Measurements from ENCODE around the gene LIN7A. TPM values are rescaled to one million over a fixed set of nuclear protein-coding genes. Genes with fewer than 3 reads are reported as not detected.

The LIN7A gene
- total RNA-seq, 4 donors from 2014 or later = 7.4 to 31.0 (median 9.0) TPM

GRCh38 chr12:80925983-80926382 lies 11.8 kb downstream of the LIN7A start:
- in situ Hi-C loops (cut with MboI; ENCODE audit: low pct_ligation_motif_present in 1 of 4, low pct_unique_long_range_greater_than_20kb in 1 of 4, low sequenced_read_pairs in 3 of 4) = no loop called here
- no peaks in the 10 kb centered on the region for H3K4me1 ChIP-seq
- no peaks in the 10 kb centered on the region for H3K27me3 ChIP-seq
- H3K9me3 ChIP-seq = no peaks in the 10 kb centered on the region
- TF ChIP-seq CTCF (IDR thresholded peaks at IDR 0.05) = no peak
- no peak for TF ChIP-seq EP300 (IDR thresholded peaks at IDR 0.05; ENCODE audit: low read depth)
- no peak for TF ChIP-seq POLR2AphosphoS5 (IDR thresholded peaks at IDR 0.05)
- no peak for TF ChIP-seq POLR2A (IDR thresholded peaks at IDR 0.05)
- no peak overlapping the region for H3K4me3 ChIP-seq
- no peak overlapping the region for H3K27ac ChIP-seq
- H3K36me3 ChIP-seq = no peaks in the 10 kb centered on the region
- DNase-seq = no peak
- intact Hi-C loops (cut with DNase I; ENCODE audit: low total_unique reads) = no loop called here
- WGBS, 2 donors (ENCODE audit: low coverage in 1 of 2) = 33 to 35% methylated on average over 1 of the region's 1 CpG

DNA sequence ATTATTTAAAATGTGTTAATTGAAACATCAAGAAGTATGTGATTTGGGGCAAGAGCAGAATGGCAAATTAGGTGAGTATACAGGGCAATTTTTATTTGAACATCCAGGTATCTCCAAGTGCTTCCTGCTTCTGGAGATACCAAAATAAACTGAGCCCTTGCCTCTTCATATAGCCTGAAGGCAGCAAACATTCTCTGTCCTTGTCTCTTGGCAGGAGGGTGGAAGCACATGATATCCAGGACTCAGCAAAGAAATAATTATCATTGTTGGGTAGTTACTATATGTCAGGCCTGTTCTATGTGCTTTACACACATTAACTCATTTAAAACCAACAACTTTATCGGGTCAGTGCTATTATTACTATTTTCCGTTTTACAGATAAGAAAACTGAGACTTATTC lies 12.5 kb downstream of the LIN7A start:
- Histone ChIP-seq H3K36me3 (no peaks in the 10 kb centered on the region), H3K27ac (no peak overlapping the region), H3K9me3 (no peaks in the 10 kb centered on the region), H3K27me3 (no peaks in the 10 kb centered on the region), H3K4me3 (no peak overlapping the region), H3K4me1 (no peaks in the 10 kb centered on the region)
- intact Hi-C loops (cut with DNase I; ENCODE audit: low total_unique reads) = no loop called here
- in situ Hi-C loops (cut with MboI; ENCODE audit: low pct_ligation_motif_present in 1 of 4, low pct_unique_long_range_greater_than_20kb in 1 of 4, low sequenced_read_pairs in 3 of 4) = no loop called here
- DNase-seq = no peak
- TF ChIP-seq CTCF (IDR thresholded peaks at IDR 0.05) = no peak
- 70 to 92% methylated on average over 2 of the region's 2 CpGs for WGBS, 2 donors (ENCODE audit: low coverage in 1 of 2)

GRCh38 chr12:80924437-80924836 lies 13.3 kb downstream of the LIN7A start:
- Histone ChIP-seq H3K4me1 (no peaks in the 10 kb centered on the region), H3K9me3 (no peaks in the 10 kb centered on the region), H3K4me3 (no peak overlapping the region), H3K36me3 (no peaks in the 10 kb centered on the region), H3K27me3 (no peaks in the 10 kb centered on the region), H3K27ac (no peak overlapping the region)
- intact Hi-C loops (cut with DNase I; ENCODE audit: low total_unique reads) = no loop called here
- no peak for DNase-seq
- in situ Hi-C loops (cut with MboI; ENCODE audit: low pct_ligation_motif_present in 1 of 4, low pct_unique_long_range_greater_than_20kb in 1 of 4, low sequenced_read_pairs in 3 of 4) = no loop called here
- 83 to 91% methylated on average over 2 of the region's 2 CpGs for WGBS, 2 donors (ENCODE audit: low coverage in 1 of 2)
- TF ChIP-seq EP300 (IDR thresholded peaks at IDR 0.05; ENCODE audit: low read depth) (no peak), CTCF (IDR thresholded peaks at IDR 0.05) (no peak), POLR2A (IDR thresholded peaks at IDR 0.05) (no peak), POLR2AphosphoS5 (IDR thresholded peaks at IDR 0.05) (no peak)

- H3K27me3 ChIP-seq = no peaks in the 10 kb centered on the region
- H3K4me1 ChIP-seq = no peaks in the 10 kb centered on the region
- no peaks in the 10 kb centered on the region for H3K9me3 ChIP-seq
- DNase-seq = no peak
- H3K4me3 ChIP-seq = no peak overlapping the region
- intact Hi-C loops (cut with DNase I; ENCODE audit: low total_unique reads) = no loop called here
- TF ChIP-seq CTCF (IDR thresholded peaks at IDR 0.05) (no peak), EP300 (IDR thresholded peaks at IDR 0.05; ENCODE audit: low read depth) (no peak), POLR2A (IDR thresholded peaks at IDR 0.05) (no peak), POLR2AphosphoS5 (IDR thresholded peaks at IDR 0.05) (no peak)
- 94 to 96% methylated on average over 4 of the region's 4 CpGs for WGBS, 2 donors (ENCODE audit: low coverage in 1 of 2)
- H3K36me3 ChIP-seq = no peaks in the 10 kb centered on the region
- H3K27ac ChIP-seq = no peak overlapping the region
- in situ Hi-C loops (cut with MboI; ENCODE audit: low pct_ligation_motif_present in 1 of 4, low pct_unique_long_range_greater_than_20kb in 1 of 4, low sequenced_read_pairs in 3 of 4) = no loop called here
Measured at GRCh38 chr12:80920006-80920405, 17.7 kb downstream of the LIN7A start.

All from transverse colon (tissue), 4 donors.